SK-N-SH treated with all-trans-retinoic acid at 6 μM for 48 hours (cell line): Measurements from ENCODE around the gene ROCK2.
A peak's percentile ranks its signal among the peaks of the same experiment; 100 is the strongest.

Experiments
- ATAC-seq: fragments of 200-7000 bp; cut with Tn5 transposase; 3 replicates; pipeline ENCODE4 v1.9.1; 2020; ENCODE audit warnings: mild to moderate bottlenecking, moderate library complexity
- ARNTL ChIP-seq: fragments of 450-650 bp; formaldehyde crosslinking; IDR thresholded peaks from 2 replicates; pipeline ENCODE4 v1.5.0; 2020; ENCODE audit warnings: low read depth, mild to moderate bottlenecking, moderate library complexity, borderline replicate concordance
- BACH2 ChIP-seq: fragments of 250-450 bp; sonication (Bioruptor Pico); IDR thresholded peaks from 2 replicates; pipeline ENCODE4 v1.9.0; 2021; ENCODE audit warnings: mild to moderate bottlenecking, borderline replicate concordance
- CSDC2 ChIP-seq: fragments of 250-450 bp; sonication (Bioruptor Pico); IDR thresholded peaks from 2 replicates; pipeline ENCODE4 v1.5.0; 2020; ENCODE audit warnings: mild to moderate bottlenecking, moderate library complexity
- ESRRG ChIP-seq: fragments of 250-450 bp; sonication (Bioruptor Pico); IDR thresholded peaks from 2 replicates; pipeline ENCODE4 v1.6.1; 2021; ENCODE audit warnings: mild to moderate bottlenecking
- GLIS3 ChIP-seq: fragments of 250-450 bp; sonication (Bioruptor Pico); IDR thresholded peaks from 2 replicates; pipeline ENCODE4 v1.5.0; 2020; ENCODE audit warnings: mild to moderate bottlenecking, moderate library complexity
- ISL1 ChIP-seq: fragments of 250-450 bp; sonication (Bioruptor Pico); IDR thresholded peaks from 2 replicates; pipeline ENCODE4 v2.1.2; 2022; ENCODE audit warnings: mild to moderate bottlenecking, moderate library complexity
- OSR1 ChIP-seq: fragments of 250-450 bp; sonication (Bioruptor Pico); IDR thresholded peaks from 2 replicates; pipeline ENCODE4 v1.8.0; 2022; ENCODE audit warnings: moderate library complexity, mild to moderate bottlenecking, inconsistent platforms
- PPARA ChIP-seq: fragments of 250-450 bp; sonication (Bioruptor Pico); IDR thresholded peaks from 2 replicates; pipeline ENCODE4 v1.5.0; 2020; ENCODE audit warnings: mild to moderate bottlenecking, borderline replicate concordance
- RARB ChIP-seq: fragments of 250-450 bp; sonication (Bioruptor Pico); IDR thresholded peaks from 2 replicates; pipeline ENCODE4 v1.8.0; 2021; ENCODE audit warnings: mild to moderate bottlenecking, moderate library complexity
- SNAI2 ChIP-seq: fragments of 250-450 bp; sonication (Bioruptor Pico); IDR thresholded peaks from 2 replicates; pipeline ENCODE4 v1.5.0; 2020; ENCODE audit warnings: mild to moderate bottlenecking, moderate library complexity
- TCF4 ChIP-seq: fragments of 250-450 bp; sonication (Bioruptor Pico); IDR thresholded peaks from 2 replicates; pipeline ENCODE4 v1.8.0; 2021; ENCODE audit warnings: mild to moderate bottlenecking, moderate library complexity, borderline replicate concordance
- TOX ChIP-seq: fragments of 250-450 bp; sonication (Bioruptor Pico); IDR thresholded peaks from 2 replicates; pipeline ENCODE4 v1.8.0; 2021; ENCODE audit warnings: mild to moderate bottlenecking, moderate library complexity, borderline replicate concordance
- ZC3H10 ChIP-seq: fragments of 250-450 bp; sonication (Bioruptor Pico); IDR thresholded peaks from 2 replicates; pipeline ENCODE4 v1.5.1; 2021; ENCODE audit warnings: mild to moderate bottlenecking, moderate library complexity
- ZFP3 ChIP-seq: fragments of 250-450 bp; sonication (Bioruptor Pico); IDR thresholded peaks from 2 replicates; pipeline ENCODE4 v1.5.0; 2020; ENCODE audit warnings: mild to moderate bottlenecking, moderate library complexity
- ZFP30 ChIP-seq: fragments of 450-650 bp; formaldehyde crosslinking; IDR thresholded peaks from 2 replicates; pipeline ENCODE4 v1.5.0; 2022; ENCODE audit warnings: mild to moderate bottlenecking, moderate library complexity
- ZNF565 ChIP-seq: fragments of 450-650 bp; formaldehyde crosslinking; conservative IDR thresholded peaks from 2 replicates; pipeline ENCODE4 v1.5.0; 2020; ENCODE audit warnings: low read depth, mild to moderate bottlenecking, moderate library complexity
- ZNF70 ChIP-seq: fragments of 450-650 bp; formaldehyde crosslinking; IDR thresholded peaks from 2 replicates; pipeline ENCODE4 v1.5.0; 2020; ENCODE audit warnings: mild to moderate bottlenecking, moderate library complexity
- ZNF8 ChIP-seq: fragments of 450-650 bp; formaldehyde crosslinking; IDR thresholded peaks from 2 replicates; pipeline ENCODE4 v1.5.0; 2020; ENCODE audit warnings: mild to moderate bottlenecking, moderate library complexity
- TF ChIP-seq, protein P1 (sequence below): fragments of 250-450 bp; sonication (Bioruptor Pico); IDR thresholded peaks from 2 replicates; pipeline ENCODE4 v1.8.0; 2021; ENCODE audit warnings: low read depth, mild to moderate bottlenecking, moderate library complexity, borderline replicate concordance
- TF ChIP-seq, protein P2 (sequence below): fragments of 250-450 bp; sonication (Bioruptor Pico); IDR thresholded peaks from 2 replicates; pipeline ENCODE4 v1.8.0; 2020; ENCODE audit warnings: mild to moderate bottlenecking, moderate library complexity, borderline replicate concordance
- TF ChIP-seq, protein P3 (sequence below): fragments of 250-450 bp; sonication (Bioruptor Pico); IDR thresholded peaks from 2 replicates; pipeline ENCODE4 v1.5.1; 2021; ENCODE audit warnings: mild to moderate bottlenecking, moderate library complexity
- TF ChIP-seq, protein P4 (sequence below): fragments of 250-450 bp; sonication (Bioruptor Pico); IDR thresholded peaks from 2 replicates; pipeline ENCODE4 v1.5.1; 2020; ENCODE audit warnings: low read depth, mild to moderate bottlenecking, moderate library complexity

The ROCK2 gene

DNA sequence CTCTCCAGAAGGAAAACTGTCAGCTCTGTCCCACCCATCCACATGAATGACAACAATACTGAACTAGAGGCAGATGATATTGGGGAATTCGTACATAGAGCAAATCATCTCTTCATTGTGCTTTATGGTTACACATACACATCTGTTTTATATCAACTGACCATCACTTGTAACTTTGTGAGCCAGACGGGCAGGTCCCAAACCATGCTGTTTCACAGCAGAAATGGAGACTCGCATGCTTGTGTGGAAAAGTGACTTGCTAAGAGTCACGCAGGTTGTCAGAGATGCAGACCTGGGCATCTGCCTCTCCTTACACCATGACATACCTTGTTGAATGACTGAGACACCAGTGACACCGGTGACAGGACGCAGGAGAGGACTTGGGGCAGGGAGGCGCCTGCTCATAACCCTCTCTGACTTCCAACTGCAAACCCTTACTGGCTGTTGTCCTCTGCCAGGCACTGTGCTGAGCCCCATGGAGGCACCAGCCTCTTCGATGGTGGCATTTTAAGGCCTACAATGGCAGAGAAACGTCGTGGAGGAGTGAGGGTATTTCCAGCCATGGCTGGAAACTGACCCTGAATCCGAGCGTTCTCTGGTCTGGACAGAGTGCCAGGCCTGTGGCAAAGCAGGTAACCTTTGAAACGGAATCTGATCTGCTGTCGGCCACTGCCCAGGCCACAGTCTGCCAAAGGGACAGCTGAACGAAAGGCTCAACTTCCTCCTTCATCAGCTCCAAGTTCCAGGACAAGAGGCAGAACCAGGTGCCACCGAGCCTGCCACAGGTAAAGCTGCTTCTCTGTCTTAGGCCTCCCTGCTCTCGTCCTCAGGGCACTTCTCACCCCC lies 26.9 kb upstream of the ROCK2 start:
- peak; percentile 7; the same call in 2 of the 3 replicates for ATAC-seq
- TF ChIP-seq GLIS3 (CRISPR knock-in tag) (no peak), ARNTL (no peak), BACH2 (CRISPR knock-in tag) (no peak), RARB (CRISPR knock-in tag) (no peak), ZFP3 (CRISPR knock-in tag) (no peak), ESRRG (CRISPR knock-in tag) (no peak), CSDC2 (no peak), ZNF8 (CRISPR knock-in tag) (no peak), ZFP30 (CRISPR knock-in tag) (no peak), OSR1 (CRISPR knock-in tag) (no peak), TCF4 (no peak), PPARA (no peak), ZNF70 (CRISPR knock-in tag) (no peak), ZNF565 (CRISPR knock-in tag) (no peak), ZC3H10 (CRISPR knock-in tag) (no peak)
- TF ChIP-seq, protein P1, sequence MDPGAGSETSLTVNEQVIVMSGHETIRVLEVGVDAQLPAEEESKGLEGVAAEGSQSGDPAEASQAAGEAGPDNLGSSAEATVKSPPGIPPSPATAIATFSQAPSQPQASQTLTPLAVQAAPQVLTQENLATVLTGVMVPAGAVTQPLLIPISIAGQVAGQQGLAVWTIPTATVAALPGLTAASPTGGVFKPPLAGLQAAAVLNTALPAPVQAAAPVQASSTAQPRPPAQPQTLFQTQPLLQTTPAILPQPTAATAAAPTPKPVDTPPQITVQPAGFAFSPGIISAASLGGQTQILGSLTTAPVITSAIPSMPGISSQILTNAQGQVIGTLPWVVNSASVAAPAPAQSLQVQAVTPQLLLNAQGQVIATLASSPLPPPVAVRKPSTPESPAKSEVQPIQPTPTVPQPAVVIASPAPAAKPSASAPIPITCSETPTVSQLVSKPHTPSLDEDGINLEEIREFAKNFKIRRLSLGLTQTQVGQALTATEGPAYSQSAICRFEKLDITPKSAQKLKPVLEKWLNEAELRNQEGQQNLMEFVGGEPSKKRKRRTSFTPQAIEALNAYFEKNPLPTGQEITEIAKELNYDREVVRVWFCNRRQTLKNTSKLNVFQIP: no peak
- TF ChIP-seq, protein P2, sequence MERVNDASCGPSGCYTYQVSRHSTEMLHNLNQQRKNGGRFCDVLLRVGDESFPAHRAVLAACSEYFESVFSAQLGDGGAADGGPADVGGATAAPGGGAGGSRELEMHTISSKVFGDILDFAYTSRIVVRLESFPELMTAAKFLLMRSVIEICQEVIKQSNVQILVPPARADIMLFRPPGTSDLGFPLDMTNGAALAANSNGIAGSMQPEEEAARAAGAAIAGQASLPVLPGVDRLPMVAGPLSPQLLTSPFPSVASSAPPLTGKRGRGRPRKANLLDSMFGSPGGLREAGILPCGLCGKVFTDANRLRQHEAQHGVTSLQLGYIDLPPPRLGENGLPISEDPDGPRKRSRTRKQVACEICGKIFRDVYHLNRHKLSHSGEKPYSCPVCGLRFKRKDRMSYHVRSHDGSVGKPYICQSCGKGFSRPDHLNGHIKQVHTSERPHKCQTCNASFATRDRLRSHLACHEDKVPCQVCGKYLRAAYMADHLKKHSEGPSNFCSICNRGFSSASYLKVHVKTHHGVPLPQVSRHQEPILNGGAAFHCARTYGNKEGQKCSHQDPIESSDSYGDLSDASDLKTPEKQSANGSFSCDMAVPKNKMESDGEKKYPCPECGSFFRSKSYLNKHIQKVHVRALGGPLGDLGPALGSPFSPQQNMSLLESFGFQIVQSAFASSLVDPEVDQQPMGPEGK (CRISPR knock-in tag): no peak
- TF ChIP-seq, protein P3, sequence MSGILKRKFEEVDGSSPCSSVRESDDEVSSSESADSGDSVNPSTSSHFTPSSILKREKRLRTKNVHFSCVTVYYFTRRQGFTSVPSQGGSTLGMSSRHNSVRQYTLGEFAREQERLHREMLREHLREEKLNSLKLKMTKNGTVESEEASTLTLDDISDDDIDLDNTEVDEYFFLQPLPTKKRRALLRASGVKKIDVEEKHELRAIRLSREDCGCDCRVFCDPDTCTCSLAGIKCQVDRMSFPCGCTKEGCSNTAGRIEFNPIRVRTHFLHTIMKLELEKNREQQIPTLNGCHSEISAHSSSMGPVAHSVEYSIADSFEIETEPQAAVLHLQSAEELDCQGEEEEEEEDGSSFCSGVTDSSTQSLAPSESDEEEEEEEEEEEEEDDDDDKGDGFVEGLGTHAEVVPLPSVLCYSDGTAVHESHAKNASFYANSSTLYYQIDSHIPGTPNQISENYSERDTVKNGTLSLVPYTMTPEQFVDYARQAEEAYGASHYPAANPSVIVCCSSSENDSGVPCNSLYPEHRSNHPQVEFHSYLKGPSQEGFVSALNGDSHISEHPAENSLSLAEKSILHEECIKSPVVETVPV (CRISPR knock-in tag): no peak

DNA sequence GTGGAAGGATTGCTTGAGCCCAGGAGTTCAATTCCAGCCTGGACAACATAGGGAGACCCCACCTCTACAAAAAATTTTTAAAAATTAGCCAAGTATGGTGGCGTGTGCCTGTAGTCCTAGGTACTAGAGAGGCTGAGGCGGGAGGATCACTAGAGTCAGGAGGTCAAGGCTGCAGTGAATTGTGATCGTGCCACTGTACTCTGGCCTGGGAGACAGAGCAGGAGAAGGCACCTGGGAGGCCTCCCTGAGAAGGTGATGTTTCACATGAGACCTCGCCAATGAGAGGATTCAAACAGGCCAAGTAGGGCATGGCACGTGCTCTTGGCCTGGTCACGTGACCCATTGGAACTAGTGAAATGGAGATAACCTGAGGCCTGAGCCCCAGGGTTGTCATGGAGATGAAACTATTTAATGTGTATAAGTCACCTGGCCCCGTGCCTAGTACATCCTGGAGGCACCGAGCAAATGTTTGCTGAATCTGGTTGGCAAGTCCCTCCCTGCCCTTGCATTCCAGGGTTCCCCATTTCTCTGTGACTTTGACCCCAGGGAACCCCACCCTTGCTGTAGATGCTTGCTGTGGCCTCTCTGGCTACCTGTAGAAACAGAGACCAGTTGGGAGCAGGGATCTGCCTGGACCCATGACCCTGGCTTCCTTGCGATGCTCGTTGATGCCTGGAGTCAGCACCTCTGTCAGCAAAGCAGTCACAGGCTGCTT lies 26.1 kb upstream of the ROCK2 start:
- TF ChIP-seq ESRRG (CRISPR knock-in tag) (no peak), BACH2 (CRISPR knock-in tag) (no peak), TCF4 (no peak), ISL1 (CRISPR knock-in tag) (no peak), ZFP30 (CRISPR knock-in tag) (no peak)
- TF ChIP-seq, protein P2 (CRISPR knock-in tag): no peak
- no peak for ATAC-seq

DNA sequence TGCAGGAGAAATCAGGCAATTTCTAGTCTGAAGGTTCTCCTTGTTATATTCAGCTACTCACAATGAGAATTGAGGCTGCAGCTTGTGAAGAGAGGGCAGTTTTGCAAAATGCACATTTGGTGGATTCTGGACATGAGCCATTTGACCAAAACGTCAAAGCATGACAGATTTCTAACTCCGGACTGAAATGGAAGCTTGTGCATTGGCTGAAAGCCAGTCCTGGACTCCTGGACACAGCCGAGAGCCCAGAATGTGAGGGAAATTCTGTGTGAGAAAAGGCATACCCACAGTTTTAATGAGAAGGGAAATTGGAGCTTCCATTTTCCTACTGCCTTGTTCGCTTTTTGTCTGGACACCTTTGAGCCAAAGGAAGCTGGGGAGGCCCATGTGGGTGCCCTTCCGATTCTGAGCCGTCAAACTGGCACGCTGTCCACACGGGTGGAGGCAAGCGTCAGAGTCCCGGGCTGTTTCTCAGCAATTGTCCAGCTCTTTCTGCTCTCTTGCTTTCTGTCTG lies 23.7 kb upstream of the ROCK2 start:
- ATAC-seq: peak; percentile 32
- TF ChIP-seq TOX (CRISPR knock-in tag) (no peak), ISL1 (CRISPR knock-in tag) (no peak), ZC3H10 (CRISPR knock-in tag) (no peak), ARNTL (no peak), TCF4 (no peak), ESRRG (CRISPR knock-in tag) (no peak), SNAI2 (no peak), ZNF70 (CRISPR knock-in tag) (no peak), RARB (CRISPR knock-in tag) (no peak), GLIS3 (CRISPR knock-in tag) (no peak)
- TF ChIP-seq, protein P1: no peak
- TF ChIP-seq, protein P4, sequence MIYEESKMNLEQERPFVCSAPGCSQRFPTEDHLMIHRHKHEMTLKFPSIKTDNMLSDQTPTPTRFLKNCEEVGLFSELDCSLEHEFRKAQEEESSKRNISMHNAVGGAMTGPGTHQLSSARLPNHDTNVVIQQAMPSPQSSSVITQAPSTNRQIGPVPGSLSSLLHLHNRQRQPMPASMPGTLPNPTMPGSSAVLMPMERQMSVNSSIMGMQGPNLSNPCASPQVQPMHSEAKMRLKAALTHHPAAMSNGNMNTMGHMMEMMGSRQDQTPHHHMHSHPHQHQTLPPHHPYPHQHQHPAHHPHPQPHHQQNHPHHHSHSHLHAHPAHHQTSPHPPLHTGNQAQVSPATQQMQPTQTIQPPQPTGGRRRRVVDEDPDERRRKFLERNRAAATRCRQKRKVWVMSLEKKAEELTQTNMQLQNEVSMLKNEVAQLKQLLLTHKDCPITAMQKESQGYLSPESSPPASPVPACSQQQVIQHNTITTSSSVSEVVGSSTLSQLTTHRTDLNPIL (CRISPR knock-in tag): no peak
- TF ChIP-seq, protein P2 (CRISPR knock-in tag): no peak
